BE2C (cell line): Measurements from ENCODE around the gene KCNQ5.

ENCODE experiments used
- DNase-seq: peaks from one replicate; pipeline ENCODE4 v3.0.0-alpha.2; 2020
- H3K27me3 ChIP-seq: fragments of 250-450 bp; sonication (Bioruptor Pico); 2 replicates; pipeline ENCODE4 v1.5.1; 2020; ENCODE audit warnings: mild to moderate bottlenecking
- H3K36me3 ChIP-seq: fragments of 250-450 bp; sonication (Bioruptor Pico); 2 replicates; pipeline ENCODE4 v1.5.1; 2020; ENCODE audit warnings: mild to moderate bottlenecking
- H3K4me1 ChIP-seq: fragments of 250-450 bp; sonication (Bioruptor Pico); 2 replicates; pipeline ENCODE4 v1.5.1; 2020
- H3K4me3 ChIP-seq: 2 replicates; pipeline ENCODE4 v1.5.1; 2011; ENCODE audit warnings: low read depth, low read length
- H3K9me3 ChIP-seq: fragments of 250-450 bp; sonication (Bioruptor Pico); 2 replicates; pipeline ENCODE4 v1.5.1; 2020
- TF ChIP-seq, protein P1 (sequence below): IDR thresholded peaks from 2 replicates; pipeline ENCODE4 v1.5.1; 2012; ENCODE audit warnings: mild to moderate bottlenecking, low read depth, low read length

The KCNQ5 gene

GRCh38 chr6:73079611-73079955 lies 457.7 kb downstream of the KCNQ5 start:
- DNase-seq = no peak

DNA sequence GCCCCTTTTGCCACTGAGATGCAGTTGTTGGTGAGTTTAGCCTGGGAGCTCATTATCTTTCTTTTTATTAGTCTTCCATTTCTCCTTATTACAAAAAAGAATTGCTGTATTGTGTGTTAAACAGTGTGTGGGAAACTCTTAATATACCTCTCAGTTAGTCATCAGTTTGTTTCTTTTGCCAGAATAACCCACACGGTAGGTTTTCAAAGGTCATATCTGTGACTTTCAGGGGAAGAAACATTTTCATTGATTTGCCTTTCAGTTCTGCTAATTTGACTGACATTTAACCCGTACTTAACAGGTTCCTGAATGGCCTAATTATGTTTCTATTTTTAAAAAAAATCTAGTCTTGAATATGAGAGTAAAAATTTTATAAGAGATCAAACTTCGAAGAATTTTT lies 458.1 kb downstream of the KCNQ5 start:
- TF ChIP-seq, protein P1, sequence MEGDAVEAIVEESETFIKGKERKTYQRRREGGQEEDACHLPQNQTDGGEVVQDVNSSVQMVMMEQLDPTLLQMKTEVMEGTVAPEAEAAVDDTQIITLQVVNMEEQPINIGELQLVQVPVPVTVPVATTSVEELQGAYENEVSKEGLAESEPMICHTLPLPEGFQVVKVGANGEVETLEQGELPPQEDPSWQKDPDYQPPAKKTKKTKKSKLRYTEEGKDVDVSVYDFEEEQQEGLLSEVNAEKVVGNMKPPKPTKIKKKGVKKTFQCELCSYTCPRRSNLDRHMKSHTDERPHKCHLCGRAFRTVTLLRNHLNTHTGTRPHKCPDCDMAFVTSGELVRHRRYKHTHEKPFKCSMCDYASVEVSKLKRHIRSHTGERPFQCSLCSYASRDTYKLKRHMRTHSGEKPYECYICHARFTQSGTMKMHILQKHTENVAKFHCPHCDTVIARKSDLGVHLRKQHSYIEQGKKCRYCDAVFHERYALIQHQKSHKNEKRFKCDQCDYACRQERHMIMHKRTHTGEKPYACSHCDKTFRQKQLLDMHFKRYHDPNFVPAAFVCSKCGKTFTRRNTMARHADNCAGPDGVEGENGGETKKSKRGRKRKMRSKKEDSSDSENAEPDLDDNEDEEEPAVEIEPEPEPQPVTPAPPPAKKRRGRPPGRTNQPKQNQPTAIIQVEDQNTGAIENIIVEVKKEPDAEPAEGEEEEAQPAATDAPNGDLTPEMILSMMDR = no peak
- Histone ChIP-seq H3K4me3 (no peak overlapping the region), H3K4me1 (no peaks in the 10 kb centered on the region), H3K9me3 (no peaks in the 10 kb centered on the region), H3K27me3 (no peaks in the 10 kb centered on the region), H3K36me3 (no peaks in the 10 kb centered on the region)
- no peak for DNase-seq

More at GRCh38 chr6:73079611-73079955, 457.7 kb downstream of the KCNQ5 start:
- no peaks in the 10 kb centered on the region for H3K4me1 ChIP-seq
- TF ChIP-seq, protein P1 = no peak
- no peaks in the 10 kb centered on the region for H3K9me3 ChIP-seq
- no peaks in the 10 kb centered on the region for H3K36me3 ChIP-seq
- no peak overlapping the region for H3K4me3 ChIP-seq
- no peaks in the 10 kb centered on the region for H3K27me3 ChIP-seq

- DNase-seq = no peak
- Histone ChIP-seq H3K9me3 (no peaks in the 10 kb centered on the region), H3K4me3 (no peak overlapping the region), H3K27me3 (no peaks in the 10 kb centered on the region), H3K36me3 (no peaks in the 10 kb centered on the region), H3K4me1 (no peaks in the 10 kb centered on the region)
- TF ChIP-seq, protein P1 = no peak
These were observed 460.1 kb downstream of the KCNQ5 start for GRCh38 chr6:73081955-73082354.

DNA sequence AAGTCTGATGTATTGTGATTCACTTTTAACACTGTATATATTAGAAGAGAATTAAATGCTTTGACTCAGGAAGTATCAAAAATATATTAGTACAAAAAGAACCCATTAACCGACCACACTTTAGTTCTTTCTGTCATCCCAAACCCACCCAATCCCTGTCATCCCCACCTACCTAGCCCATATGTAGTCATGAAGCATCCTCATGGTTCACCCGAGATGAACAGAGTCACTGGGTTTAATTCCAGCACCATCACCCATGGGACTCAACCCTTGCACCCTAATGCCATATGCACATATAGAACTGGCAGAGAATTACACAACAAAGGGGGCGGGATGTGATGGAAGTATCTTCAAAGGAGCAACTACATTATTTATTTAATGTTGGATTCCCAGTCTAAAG lies 462.0 kb downstream of the KCNQ5 start:
- Histone ChIP-seq H3K9me3 (no peaks in the 10 kb centered on the region), H3K4me3 (no peak overlapping the region), H3K36me3 (no peaks in the 10 kb centered on the region), H3K27me3 (no peaks in the 10 kb centered on the region), H3K4me1 (no peaks in the 10 kb centered on the region)
- DNase-seq = no peak
- TF ChIP-seq, protein P1 = no peak

GRCh38 chr6:73085443-73085871 lies 463.6 kb downstream of the KCNQ5 start:
- TF ChIP-seq, protein P1 = no peak
- Histone ChIP-seq H3K4me3 (no peak overlapping the region), H3K4me1 (no peaks in the 10 kb centered on the region), H3K27me3 (no peaks in the 10 kb centered on the region), H3K9me3 (no peaks in the 10 kb centered on the region), H3K36me3 (no peaks in the 10 kb centered on the region)
- no peak for DNase-seq

DNA sequence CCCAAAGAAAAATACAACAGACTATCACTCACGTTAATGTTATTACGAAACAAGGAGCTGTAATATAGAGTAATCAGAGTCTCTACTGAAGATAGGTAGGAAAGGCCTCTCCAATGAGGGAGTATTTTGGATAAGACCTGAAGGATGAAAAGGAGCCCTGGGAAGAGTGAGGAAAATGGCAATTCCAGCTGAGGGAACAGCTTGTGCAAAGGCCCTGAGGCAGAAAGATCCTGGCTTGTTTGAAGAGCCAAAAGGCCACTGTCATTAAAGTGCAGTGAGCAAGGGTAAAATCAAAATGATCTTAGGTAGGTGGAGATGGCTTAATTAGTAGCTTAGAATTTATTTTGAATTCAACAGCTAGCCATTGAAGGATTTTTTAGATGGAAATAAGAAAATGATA lies 464.9 kb downstream of the KCNQ5 start:
- TF ChIP-seq, protein P1 = no peak
- Histone ChIP-seq H3K36me3 (no peaks in the 10 kb centered on the region), H3K9me3 (no peaks in the 10 kb centered on the region), H3K27me3 (no peaks in the 10 kb centered on the region), H3K4me3 (no peak overlapping the region), H3K4me1 (no peaks in the 10 kb centered on the region)
- no peak for DNase-seq
